Astrocyte (in vitro differentiated cells and primary cell): ENCODE measurements around the gene KRT17.

Source experiments
- CTCF ChIP-seq: IDR thresholded peaks from 2 replicates; pipeline ENCODE4 v1.5.1; 2011; ENCODE audit warnings: low read depth, mild to moderate bottlenecking, inconsistent platforms, low read length, moderate library complexity; ENCODE audit not compliant: insufficient read depth
- EZH2 ChIP-seq: IDR thresholded peaks from 2 replicates; pipeline ENCODE4 v1.6.1; 2012; ENCODE audit warnings: mild to moderate bottlenecking, low read length, inconsistent platforms; ENCODE audit not compliant: insufficient read depth

DNA sequence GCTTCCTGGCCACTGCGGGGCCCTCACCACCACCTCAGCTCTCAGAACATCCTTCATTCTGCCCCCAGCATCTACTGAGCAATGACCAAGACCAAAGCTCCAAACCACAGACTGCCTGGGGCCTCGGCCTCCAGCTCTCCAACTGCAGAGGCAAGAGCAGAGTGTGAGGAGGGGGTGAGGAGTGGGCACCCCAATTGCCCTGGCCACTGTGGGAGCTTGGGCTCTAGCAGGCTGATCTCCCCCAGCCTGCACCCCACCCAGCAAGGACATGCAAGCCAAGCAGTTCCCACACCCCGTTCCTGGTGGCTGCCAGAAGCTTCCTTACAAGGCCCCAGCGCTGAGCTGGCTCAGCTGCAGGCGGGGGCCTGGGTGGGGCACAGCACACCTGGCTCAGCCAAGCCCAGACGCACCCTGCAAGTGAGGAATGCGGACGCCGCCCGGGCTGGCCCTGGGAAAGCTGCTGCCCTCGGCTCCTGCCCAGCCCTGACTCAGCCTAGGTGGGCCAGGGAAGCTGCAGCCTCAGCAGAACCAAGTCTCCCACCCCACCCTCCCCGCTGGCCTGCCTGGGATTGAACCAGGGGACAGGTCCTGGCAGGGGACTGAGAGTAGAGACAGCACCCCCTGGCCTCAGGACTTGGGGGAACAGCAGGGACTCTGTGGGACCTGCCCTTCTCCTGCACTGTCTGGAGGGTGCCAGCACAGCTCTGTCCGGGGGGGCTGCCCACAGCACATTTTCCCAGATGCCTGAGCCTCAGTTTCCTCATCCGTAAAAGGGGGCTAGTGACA lies 29.7 kb upstream of the KRT17 start:
- TF ChIP-seq CTCF (no peak), EZH2 (no peak)
